ENCODE data around the gene COX6A1.

- TF ChIP-seq EZH2 (IDR thresholded peaks at IDR 0.05; ENCODE audit: low read length, unreplicated experiment) (no peak), CTCF (conservative IDR thresholded peaks at IDR 0.05; ENCODE audit: low read depth, low read length) (no peak), EZH2phosphoT487 (IDR thresholded peaks at IDR 0.05; ENCODE audit: borderline replicate concordance, low read length) (no peak)
Observed at GRCh38 chr12:120406553-120406952, 31.4 kb upstream of the COX6A1 start.

Data from PC-3 (cell line).